ENCODE results near the gene SNX25.
A peak's percentile ranks its signal among the peaks of the same experiment; 100 is the strongest.
"Not testable (repeated sequence)": the region's sequence is repeated elsewhere in the genome, so short reads cannot be mapped to it uniquely, and the experiment has no call there.

SNX25 gene

DNA sequence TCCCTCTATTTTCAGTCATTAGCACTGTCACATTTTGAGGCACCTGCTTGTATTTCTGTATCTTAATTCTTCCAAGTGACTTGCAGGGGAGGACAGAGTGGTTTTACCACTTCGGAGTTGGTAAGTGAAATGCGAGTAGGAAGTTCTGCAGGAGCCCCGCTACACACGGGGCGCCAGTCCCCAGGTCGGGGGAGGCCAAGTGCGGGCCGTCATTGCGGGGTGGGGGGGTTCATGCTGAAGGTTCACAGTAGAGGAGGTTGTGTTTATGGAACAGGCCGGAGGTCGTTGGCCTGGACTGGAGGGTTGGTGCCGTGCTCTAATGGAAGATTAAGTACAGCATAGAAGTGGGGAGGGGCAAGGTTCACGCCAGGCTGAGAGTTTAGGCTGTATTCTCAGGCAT, 142.3 kb downstream of the SNX25 start:
- no peak for DNase-seq

DNA sequence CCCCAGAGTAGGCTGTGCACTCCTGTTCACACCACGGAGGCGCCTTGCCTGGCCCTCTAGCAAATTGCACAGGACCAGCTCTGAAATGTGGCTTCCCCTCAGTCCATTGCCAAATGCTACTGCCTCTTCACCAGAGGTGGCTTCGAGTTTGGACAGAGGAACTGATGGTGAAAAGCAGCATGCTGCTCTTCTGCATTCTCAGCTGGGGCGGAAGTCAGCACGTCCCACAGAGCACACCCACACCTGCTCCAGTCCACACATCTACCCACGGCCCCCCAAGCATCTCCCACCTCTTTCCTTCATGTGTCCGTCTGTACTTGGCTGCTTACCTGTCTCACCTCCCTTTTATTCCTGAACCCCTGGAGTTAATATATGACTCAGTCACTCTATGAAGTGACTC, 142.8 kb downstream of the SNX25 start:
- DNase-seq, result no peak

DNA sequence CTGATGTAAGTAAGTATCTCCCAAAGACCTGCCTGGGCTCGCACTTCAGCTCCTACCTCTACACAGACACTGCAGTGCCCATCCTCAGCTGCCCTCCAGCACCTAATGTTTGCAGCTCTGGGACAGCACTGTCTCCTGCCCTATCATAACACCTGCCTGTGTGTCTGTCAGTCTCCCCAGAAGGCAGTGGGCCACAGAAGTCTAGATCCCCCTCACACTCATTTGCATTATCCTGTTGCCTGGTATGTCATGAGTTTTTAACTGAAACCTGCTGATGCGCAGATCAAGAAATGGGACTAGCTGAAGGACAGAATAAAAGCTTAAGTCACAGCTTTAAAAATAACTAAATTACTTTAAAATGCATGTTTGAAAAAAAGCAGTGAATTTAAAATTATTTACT, 143.3 kb downstream of the SNX25 start:
- no peak for DNase-seq

DNA sequence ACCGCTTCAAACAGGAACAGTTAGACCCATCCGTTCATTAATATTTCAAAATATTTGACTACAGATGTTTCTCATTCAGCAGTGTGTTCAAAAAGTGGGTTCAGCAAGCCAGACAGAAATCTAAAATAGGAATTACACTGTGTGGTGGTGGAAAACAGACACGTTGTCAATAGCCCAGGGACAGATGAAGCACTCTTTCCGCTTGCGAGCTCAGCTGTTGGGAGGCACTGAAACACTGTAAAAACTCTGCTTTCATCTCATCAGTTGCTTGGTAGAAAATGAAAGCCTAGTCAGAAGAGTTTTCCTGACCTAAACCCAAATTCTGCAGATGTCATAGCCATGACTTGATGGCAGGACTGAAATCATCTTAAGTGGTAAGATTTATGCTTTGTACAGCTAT, 147.8 kb downstream of the SNX25 start:
- peak; percentile 2 for DNase-seq

DNA sequence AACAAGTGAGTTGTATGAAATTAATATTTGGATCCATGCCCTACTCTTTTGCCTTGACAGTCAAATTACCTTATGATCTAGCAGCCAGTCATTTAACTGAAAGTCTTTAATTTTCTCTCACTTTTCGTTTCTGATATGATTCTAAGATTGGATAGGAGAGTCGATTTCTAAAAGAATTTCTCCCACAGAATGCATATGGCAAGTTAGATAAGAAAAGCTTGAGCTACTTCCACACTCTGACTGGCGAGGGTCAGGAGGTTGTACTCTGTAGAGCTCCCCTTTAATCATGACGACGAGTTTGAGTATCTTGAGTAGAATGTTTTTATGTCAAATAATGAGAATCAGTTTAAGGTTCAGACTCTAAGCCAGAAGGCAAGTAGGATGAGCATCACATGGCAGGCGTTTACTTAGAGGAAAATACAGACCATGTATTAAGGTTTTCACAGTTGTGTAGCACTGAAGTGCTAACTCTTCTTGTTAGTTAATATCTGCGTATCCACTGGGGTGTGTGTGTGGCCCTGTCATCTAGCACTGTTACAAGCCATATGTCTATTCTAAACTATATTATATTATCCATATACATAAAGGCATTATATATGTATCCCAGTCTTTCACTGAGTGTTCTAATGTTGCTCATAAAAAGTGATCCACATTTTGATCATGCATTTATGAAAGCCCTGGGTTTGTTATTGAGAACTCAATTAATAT, 148.5 kb downstream of the SNX25 start:
- peak; percentile 67 for DNase-seq

DNA sequence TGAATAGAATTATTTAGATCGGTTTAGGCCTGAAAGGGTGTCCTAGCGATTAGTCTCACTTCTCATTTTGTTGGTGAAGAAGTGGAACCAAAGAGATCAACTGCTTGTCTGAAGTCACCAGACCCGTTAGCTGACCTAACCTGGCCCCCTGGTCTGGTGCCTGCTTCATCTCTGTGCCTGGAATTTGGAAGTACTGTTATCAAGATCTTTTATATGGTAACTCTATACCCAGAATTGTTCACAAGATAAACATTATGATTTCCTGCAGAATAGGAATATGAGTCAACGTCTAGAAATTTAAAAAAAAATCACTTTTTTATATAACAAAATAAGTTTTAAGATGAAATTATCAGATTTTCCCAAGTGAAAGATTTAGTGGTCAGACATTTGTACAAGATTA, 149.1 kb downstream of the SNX25 start:
- DNase-seq, result no peak

DNA sequence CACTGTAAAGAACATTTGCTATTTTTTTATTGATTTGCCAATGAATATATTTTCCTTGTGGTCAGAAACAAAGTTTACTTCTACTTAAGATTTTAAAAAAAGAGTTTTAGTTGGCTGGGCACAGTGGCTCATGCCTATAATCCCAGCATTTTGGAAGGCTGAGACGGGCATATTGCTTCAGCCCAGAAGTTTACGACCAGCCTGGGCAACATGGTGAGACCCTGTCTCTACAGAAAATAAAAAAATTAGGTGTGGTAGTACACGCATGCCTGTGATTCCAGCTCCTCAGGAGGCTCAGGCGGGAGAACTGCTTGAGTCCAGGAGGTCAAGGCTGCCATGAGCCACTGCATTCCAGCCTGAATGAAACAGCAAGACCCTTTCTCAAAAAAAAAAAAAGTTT, 149.6 kb downstream of the SNX25 start:
- DNase-seq, result no peak

DNA sequence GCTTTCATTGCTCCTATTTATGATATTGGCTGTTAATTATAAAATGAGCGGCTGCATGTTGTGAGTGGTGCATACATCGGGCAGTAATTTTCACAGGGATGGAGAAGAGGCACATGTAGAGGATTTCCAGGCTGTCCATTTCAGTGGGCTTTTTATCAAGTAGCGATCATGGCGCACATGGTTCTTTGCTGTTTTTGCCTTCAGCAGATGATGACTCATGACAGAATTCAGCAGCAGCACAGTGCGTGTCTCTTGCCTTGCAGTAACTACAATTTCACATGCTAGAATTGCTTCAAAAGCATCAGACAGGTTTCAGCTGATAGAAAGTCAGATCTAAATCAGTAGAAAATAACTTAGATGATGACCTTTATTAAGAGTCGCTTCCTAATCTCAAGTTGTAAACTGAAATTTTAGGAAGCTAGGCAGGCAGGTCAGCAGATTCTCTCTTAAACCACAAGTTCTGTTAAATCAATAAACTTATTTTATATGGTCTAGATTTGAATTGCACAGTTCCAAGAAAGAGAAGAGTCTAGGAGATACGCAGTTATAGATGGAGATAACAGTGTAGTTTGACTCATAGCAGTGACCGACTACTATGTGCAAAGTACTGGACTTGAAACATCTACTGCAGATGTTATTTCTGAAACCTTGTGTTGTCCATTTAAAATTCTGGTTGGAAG, 150.5 kb downstream of the SNX25 start:
- peak; percentile 27 for DNase-seq

DNA sequence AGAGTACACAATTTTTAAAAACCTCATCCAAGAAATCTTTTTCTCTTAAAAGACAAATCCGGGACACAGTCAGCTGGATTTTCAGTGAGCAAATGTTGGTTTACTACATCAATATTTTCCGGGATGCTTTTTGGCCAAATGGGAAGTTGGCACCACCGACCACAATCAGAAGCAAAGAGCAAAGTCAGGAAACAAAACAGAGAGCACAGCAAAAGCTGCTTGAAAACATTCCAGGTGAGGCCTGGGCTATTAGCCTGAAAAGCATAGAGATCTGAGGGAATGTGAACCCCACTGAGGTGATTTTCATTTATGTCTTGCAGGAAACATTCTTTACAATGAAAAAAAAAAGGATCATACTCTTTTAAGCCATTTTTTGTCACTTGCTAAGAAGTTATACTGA, 152.5 kb downstream of the SNX25 start:
- no peak for DNase-seq

DNA sequence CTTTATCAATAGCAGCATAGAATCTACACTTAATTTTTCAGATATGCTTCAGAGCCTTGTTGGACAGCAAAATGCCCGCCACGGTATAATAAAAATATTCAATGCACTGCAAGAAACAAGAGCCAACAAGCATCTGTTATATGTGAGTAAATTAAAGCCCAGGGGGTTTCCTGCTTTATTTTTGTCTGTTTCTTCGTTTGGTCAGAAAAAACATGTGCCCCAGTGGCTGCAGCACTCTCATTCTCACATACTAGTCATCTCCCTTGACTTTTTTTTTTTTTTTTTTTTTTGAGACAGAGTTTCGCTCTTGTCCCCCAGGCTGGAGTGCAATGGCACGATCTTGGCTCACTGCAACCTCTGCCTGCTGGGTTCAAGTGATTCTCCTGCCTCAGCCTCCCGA, 153.2 kb downstream of the SNX25 start:
- not testable (repeated sequence) for DNase-seq

DNA sequence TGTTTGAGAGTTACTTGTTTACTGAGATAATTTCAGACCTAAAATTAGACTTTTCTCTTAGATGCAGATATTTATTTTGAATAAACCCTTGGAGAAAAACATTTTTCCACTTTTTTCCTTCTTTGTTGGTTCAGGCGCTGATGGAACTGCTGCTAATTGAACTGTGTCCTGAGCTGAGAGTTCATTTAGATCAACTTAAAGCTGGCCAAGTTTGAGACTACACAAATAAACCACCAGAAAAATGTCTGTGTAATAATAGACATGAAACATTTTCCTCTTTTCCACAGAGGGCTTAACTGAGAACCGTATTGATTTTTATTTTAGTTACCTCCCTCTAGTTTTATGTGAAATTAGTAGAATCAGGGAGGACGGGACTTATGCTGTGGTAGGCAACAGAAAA, 153.9 kb downstream of the SNX25 start:
- no peak for DNase-seq

DNA sequence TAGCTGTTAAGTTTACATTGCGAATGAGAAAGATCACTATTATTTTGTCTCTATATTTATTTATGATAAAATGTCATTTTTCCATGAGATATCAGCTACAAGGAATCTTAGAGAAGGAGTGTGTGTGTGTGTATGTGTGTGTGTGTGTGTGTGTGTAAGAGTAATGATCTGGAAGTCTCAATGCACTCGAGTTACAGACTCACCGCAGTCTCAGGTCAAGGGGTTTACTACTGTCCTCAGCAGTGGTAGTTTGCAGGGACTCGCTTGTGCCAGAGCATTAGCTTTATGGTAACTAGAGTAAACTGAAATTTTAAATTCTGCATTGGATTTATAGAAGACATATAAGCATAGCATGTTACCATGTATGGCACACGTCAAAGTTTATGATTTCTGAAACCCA, 155.5 kb downstream of the SNX25 start:
- DNase-seq, result no peak

DNA sequence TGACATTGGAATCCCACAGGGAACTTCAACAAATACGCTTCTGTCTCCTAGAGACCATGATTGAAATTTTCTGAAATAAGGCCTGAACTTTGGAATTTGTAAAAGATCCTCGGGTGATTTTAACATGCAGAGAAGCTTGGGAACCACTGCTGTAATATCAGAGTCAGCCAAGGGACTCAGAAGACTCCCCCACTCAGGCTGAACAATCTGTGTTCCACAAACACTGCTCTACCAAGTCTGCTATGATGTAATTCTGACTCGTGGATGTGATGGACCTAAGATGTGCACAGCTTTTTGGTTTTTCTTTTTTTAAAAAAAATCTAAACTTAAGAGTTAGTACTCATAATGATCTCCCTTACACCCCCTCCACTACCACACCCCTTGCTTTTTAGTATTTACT, 160.3 kb downstream of the SNX25 start:
- DNase-seq, result no peak

DNA sequence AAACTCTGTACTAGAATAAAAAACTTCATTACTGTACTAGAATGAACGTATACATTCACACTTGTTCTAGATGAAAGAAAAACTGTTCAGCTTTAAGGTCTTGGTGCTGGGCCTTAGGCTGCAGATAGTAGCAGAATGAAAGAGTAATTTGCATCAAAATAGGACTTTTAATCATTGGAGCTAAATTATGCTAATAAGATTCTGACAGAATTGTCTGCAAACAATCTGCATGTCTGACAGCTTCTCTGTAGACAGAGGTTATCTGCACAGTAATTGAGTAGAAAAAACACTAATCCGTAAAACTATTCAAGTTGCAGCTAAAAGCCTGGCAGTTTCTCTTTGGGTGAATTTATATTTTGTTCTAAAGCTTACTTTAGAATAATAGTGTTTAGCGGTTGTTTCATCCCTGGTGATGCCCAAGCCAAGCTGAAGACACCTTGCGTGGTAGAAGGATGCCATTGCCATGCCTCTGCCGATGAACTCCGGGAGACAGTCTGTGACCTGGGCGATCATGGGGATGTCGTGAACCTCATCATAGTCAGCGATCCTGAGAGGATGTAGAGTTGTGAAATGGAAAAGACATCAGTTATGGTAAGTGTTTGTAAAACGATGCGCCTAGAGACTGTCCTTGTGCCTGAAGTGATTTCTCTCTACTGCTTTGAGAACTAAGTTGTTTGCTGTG, 161.0 kb downstream of the SNX25 start:
- DNase-seq, result no peak

DNA sequence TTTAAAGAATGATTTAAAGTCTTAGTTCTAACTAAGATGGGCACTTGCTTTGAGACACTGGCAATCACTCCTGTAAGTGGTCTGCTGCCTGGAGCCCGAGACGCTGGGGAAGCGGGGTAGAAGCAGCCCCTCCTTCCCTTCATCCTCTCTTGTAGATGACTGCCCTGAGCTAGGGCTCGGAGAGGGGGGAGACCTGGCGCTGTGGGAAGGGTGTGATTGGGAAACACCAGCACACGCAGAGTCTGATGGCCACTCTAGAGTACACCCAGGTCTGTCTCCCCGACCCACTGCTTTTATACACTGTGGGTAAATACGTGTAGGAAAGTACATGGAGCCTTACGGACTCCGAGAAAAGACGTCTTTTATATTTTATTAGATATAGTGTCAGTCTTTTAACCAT, 162.3 kb downstream of the SNX25 start:
- DNase-seq, result no peak

DNA sequence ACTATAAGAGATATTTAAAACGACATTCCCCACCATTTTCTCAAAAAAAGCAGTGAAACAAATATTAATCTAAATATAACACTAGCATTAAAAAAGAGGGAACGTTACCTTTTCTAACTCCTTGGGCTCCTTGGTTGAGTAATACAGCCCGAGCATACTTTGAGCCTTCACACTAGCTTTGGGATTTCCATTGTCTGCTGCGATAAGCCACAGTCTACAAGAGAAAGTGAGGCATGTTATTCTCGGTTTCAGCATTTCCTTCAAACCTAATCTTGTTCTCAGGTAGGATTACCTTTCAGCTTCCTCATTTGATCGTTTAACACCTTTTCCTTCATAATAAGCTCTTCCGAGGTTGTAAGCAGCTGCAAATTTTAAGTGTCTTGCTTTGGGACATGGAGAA, 164.6 kb downstream of the SNX25 start:
- DNase-seq, result no peak

DNA sequence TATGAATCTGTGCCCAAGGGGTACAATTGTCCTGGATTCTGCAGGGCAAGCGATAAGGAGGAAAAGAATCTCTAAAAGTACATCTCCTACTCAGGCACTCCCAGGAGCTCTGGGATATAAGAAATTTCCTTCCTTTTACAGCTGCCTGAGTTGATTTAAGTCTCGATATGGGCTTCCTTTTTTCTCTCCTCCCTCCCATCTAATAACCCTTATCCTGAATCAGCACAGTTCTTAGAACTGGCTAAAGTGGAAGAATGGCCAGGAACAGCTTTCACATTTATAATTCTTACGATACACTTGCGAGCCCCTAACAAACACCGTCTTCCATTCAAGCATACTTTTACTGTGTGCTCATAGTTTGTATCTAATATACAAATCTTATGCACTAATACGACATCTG, 165.2 kb downstream of the SNX25 start:
- no peak for DNase-seq

DNA sequence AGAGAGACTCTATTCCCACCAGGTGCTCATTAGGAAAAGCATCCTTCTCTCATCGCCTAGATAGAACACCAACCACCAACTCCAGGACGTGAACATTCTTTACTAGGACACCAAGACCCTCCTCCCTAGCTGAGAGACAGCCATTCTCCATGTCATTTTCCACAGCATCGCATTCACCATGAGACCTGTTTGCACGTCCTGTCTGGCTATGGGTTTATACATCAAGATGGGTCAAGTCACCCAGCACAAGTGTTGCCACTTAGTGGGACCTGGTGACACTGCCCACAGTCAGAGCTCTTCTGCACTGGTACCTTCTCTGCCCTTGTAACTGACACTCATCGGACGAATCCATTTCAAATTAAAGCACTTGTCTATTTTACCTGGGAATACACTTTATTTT, 168.9 kb downstream of the SNX25 start:
- no peak for DNase-seq

DNA sequence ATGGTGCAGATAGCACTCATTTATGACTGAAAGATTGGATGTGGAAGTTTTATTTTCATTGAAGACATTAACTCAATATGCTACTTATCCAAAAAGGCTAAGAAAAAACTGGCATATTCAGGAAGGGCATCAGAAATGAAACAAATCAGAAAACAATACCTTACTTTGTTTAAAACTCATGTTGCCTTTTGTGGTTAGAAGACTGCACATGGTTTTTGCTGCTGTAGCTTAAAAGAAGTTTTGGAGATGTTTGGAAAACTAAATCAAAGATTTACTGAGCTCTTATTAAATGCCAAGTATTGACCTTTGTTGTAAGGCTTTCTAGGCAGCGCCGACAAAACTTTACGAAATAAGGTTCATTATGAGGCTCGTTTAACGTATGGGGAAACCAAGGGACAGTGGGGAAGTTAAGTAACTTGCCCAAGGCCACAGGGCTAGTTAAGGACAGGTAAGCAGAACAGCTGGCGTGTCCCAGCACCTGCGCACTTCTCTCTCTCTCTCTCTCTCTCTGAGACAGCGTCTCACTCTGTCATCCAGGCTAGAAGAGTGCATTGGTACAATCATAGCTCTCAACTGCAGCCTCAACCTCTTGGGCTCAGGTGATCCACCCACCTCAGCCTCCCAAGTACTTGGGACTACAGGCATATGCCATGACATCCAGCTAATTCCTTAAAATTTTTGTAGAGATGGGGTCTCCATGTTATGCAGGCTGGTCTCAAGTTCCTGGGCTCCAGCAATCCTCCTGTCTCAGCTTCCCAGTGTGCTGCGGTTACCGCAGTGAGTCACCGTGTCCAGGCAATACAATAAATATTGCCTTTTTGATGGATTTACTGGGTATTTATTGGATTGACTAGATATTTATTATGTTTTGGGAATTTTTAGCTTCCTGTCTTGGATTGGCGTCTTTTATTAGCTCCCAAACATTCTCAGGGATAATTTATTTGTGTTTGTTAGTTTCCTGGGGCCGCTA, 170.2 kb downstream of the SNX25 start:
- DNase-seq, result no peak

DNA sequence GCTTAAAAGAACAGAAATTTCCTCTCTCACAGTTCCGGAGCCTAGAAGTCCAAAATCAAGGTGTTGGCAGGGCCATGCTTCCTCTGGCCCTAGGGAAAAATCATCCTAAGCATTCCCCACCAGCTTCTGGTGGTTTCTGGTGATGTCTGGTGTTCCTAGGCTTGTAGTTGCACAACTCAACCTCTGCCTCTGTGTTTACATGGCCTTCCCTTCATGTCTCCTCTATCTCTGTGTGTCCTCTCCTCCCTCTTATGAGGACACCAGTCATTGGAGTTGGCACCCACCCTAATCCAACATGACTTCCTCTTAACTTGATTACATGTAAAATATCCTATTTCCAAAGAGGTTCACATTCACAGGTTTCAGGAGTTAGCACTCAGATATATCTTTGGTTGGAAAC, 170.9 kb downstream of the SNX25 start:
- no peak for DNase-seq

DNA sequence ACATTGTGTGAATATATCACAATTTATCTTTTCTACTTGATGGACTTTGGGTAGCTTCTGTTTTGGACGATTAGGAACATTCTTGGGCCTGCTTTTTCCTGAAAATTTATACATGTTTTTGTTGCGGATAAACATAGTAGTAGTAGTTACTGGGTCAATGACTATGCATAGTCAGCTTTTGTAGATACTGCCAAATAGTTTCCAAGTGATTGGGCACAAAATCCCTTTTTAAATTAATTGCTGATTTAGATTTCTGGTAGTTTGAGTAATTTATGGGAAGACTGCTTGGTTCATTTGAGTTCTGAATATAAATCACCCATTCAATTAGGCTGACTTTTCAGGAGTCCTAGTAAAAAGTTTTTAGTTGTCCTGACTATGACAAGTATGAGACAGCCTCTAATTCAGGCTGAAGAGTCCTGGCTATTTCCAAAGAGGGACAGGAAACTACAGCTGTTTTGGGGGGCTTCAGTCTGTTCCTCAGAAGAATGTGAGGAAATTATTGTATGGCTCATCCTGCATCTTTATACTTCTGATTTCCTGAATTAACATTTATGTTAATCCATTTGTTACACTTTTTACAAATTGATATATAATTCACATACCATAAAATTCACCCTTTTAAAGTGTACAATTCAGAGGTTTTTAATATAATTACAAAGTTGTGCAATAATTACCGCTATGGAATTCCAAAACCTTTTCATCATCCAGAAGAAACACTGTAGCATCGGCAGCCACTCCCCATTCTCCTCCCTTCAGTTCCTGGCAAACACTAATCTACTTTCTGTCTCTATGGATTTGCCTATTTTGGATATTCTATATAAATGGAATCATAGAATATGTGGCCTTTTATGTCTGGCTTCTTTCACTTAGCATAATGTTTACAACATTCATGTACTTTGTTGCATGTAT, 172.1 kb downstream of the SNX25 start:
- no peak for DNase-seq

DNA sequence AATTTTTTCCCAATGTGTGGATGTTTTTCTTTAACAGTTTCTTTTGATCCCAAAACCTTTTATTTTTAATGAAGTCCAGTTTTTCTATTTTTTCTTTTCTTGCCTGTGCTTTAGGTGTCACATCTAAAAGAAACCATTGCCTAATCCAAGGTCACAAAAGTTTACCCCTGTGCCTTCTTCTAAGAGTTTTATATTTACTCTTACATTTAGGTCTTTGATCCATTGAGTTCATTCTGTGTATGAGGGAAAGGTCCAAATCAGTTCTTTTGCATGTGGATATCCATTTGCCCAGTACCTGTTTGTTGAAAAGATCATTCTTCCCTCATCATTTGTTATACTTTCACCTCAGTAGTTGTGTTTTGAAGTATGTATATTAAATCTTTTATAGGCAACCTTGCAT, 173.4 kb downstream of the SNX25 start:
- DNase-seq, result no peak

Measured in hematopoietic multipotent progenitor cell treated with erythropoietin and hydrocortisone succinate and interleukin-3 and kit ligand, for 8 days (in vitro differentiated cells).